PFSK-1 (cell line): ENCODE data around the gene KRTAP10-6.

Experiments
- POLR2AphosphoS5 ChIP-seq: IDR thresholded peaks from 2 replicates; pipeline ENCODE4 v1.6.1; 2012; ENCODE audit warnings: low read depth, mild to moderate bottlenecking, control low read depth, low read length, moderate library complexity
- REST ChIP-seq, 2 experiments: IDR thresholded peaks; 2 replicates each; pipeline versions ENCODE4 v1.6.1 to v1.8.0; 2011 to 2012; ENCODE audit warnings: low read depth in 2 of 2, low read length in 2 of 2, control low read depth in 1 of 2, inconsistent platforms in 1 of 2, mild to moderate bottlenecking in 1 of 2, moderate library complexity in 1 of 2; ENCODE audit not compliant: insufficient read depth in 1 of 2
- TAF1 ChIP-seq: IDR thresholded peaks from 2 replicates; pipeline ENCODE4 v1.6.1; 2012; ENCODE audit warnings: low read length, control low read depth, borderline replicate concordance; ENCODE audit not compliant: insufficient read depth

DNA sequence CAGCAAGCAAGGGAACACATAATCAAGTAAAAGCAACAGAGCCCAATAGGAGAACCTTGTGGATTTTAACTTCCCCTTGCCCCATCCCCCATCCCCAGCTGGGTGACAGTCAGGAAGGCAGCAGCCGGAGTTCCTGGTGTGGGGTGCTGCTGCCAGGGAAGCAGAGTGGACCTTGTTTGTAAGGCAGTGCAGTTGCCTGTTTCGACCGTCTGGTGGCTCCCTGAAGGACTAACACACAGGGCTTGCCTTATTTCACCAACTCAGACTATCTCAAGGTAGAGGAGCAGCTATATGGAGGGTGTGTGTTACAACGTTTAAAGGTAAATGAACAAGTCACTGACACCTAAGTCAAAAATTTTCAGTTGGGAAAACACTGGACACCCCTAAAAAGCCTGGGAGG is 26.2 kb upstream of the KRTAP10-6 start:
- no peak for TF ChIP-seq POLR2AphosphoS5
- no peak for TF ChIP-seq REST (IDR thresholded peaks at IDR 0.05; ENCODE audit: insufficient read depth in 1 of 2, low read depth in 2 of 2, low read length in 2 of 2)
- TF ChIP-seq TAF1, result no peak
